Measurements from ENCODE around the gene NFKBIB. TPM values are rescaled to one million over a fixed set of nuclear protein-coding genes. Genes with fewer than 3 reads are reported as not detected.
"Not testable (repeated sequence)": the region's sequence is repeated elsewhere in the genome, so short reads cannot be mapped to it uniquely, and the experiment has no call there.

NFKBIB gene
- total RNA-seq, 1 experiment from 2014 or later = 13.5 TPM

DNA sequence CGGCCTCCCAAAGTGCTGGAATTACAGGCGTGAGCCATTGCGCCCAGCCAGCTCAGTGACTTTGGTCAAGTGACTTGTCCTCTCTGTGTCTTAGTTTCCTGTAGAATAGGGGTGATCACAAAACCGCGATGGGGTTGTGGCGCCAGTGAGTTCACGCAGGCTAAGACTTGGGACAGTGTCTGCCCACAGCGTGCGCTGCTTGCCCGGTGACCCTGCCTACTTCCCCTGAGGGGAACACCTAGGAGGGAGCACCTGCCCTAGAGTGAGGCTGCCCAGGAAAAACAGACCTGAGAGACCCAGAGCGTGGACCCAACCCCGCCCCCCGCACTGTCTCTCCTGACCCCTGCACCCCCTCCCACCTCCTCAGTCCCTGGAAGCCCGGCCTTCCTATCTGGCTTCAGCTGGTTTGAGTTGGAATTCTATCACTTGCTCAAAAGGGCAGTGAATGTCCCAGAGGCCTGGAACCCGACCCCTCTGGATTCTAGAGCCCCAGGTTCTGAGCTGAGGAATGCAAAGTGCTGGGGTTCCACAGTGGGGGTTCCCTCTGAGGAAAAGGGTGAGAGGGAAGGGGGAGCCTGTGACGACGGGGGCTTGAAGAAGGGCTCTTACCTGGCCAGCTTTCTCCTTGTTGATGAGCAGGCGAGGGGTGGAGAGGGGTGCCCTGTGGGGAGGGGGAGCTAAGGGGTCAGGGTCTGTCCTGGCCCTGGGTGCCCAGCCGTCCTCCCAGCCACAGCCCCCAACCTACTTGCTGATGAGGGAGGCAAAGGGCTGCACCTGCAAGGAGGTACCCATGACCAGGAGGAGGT, 19.5 kb upstream of the NFKBIB start:
- H3K27ac ChIP-seq (ENCODE audit: low read length) = no peak overlapping the region
- no peak for DNase-seq
- H3K9ac ChIP-seq (ENCODE audit: low read length) = no peak overlapping the region
- H3K79me2 ChIP-seq (ENCODE audit: low read length) = peaks cover 22% of the 10 kb centered on the region
- H3K4me2 ChIP-seq (ENCODE audit: low read depth, low read length, poor library complexity, severe bottlenecking) = no peak overlapping the region
- no peaks in the 10 kb centered on the region for H3K9me3 ChIP-seq (ENCODE audit: low read length)
- H3K27me3 ChIP-seq (ENCODE audit: low read length) = no peaks in the 10 kb centered on the region
- H2AFZ ChIP-seq (ENCODE audit: low read length) = no peak overlapping the region
- no peaks in the 10 kb centered on the region for H3K36me3 ChIP-seq (ENCODE audit: insufficient read depth, low read length)
- H3K4me1 ChIP-seq (ENCODE audit: low read length) = peaks cover 24% of the 10 kb centered on the region
- H3K9me2 ChIP-seq (replicated peaks; ENCODE audit: insufficient read depth, low read length) = no peaks in the 10 kb centered on the region
- no peaks in the 10 kb centered on the region for H4K20me1 ChIP-seq (ENCODE audit: insufficient read depth, low read depth, low read length)
- no peak overlapping the region for H3K4me3 ChIP-seq (ENCODE audit: low read length)

GRCh38 chr19:38880882-38881609, 18.7 kb upstream of the NFKBIB start:
- Histone ChIP-seq H3K9ac (ENCODE audit: low read length) (no peak overlapping the region), H3K27ac (ENCODE audit: low read length) (no peak overlapping the region), H3K27me3 (ENCODE audit: low read length) (no peaks in the 10 kb centered on the region), H3K9me3 (ENCODE audit: low read length) (no peaks in the 10 kb centered on the region), H4K20me1 (ENCODE audit: insufficient read depth, low read depth, low read length) (no peaks in the 10 kb centered on the region), H3K9me2 (replicated peaks; ENCODE audit: insufficient read depth, low read length) (no peaks in the 10 kb centered on the region), H3K4me2 (ENCODE audit: low read depth, low read length, poor library complexity, severe bottlenecking) (no peak overlapping the region), H3K4me1 (ENCODE audit: low read length) (peaks cover 24% of the 10 kb centered on the region), H2AFZ (ENCODE audit: low read length) (no peak overlapping the region), H3K4me3 (ENCODE audit: low read length) (no peak overlapping the region), H3K36me3 (ENCODE audit: insufficient read depth, low read length) (no peaks in the 10 kb centered on the region), H3K79me2 (ENCODE audit: low read length) (peaks cover 20% of the 10 kb centered on the region)
- no peak for DNase-seq

- DNase-seq = no peak
- Histone ChIP-seq H4K20me1 (ENCODE audit: insufficient read depth, low read depth, low read length) (no peaks in the 10 kb centered on the region), H3K4me1 (ENCODE audit: low read length) (peaks cover 9% of the 10 kb centered on the region), H3K36me3 (ENCODE audit: insufficient read depth, low read length) (no peaks in the 10 kb centered on the region), H3K9ac (ENCODE audit: low read length) (no peak overlapping the region), H3K79me2 (ENCODE audit: low read length) (no peaks in the 10 kb centered on the region), H3K27me3 (ENCODE audit: low read length) (no peaks in the 10 kb centered on the region), H3K9me3 (ENCODE audit: low read length) (no peaks in the 10 kb centered on the region), H3K27ac (ENCODE audit: low read length) (no peak overlapping the region), H3K4me2 (ENCODE audit: low read depth, low read length, poor library complexity, severe bottlenecking) (no peak overlapping the region), H3K9me2 (replicated peaks; ENCODE audit: insufficient read depth, low read length) (no peaks in the 10 kb centered on the region), H3K4me3 (ENCODE audit: low read length) (no peak overlapping the region), H2AFZ (ENCODE audit: low read length) (no peak overlapping the region)
Measured at GRCh38 chr19:38883286-38883685, 16.5 kb upstream of the NFKBIB start.

- not testable (repeated sequence) for H2AFZ ChIP-seq (ENCODE audit: low read length); H3K27ac ChIP-seq (ENCODE audit: low read length); H3K27me3 ChIP-seq (ENCODE audit: low read length); H3K4me2 ChIP-seq (ENCODE audit: low read depth, low read length, poor library complexity, severe bottlenecking); H3K9me3 ChIP-seq (ENCODE audit: low read length); H3K79me2 ChIP-seq (ENCODE audit: low read length); H3K9me2 ChIP-seq (replicated peaks; ENCODE audit: insufficient read depth, low read length); H3K36me3 ChIP-seq (ENCODE audit: insufficient read depth, low read length); H3K9ac ChIP-seq (ENCODE audit: low read length); H3K4me3 ChIP-seq (ENCODE audit: low read length); H4K20me1 ChIP-seq (ENCODE audit: insufficient read depth, low read depth, low read length); H3K4me1 ChIP-seq (ENCODE audit: low read length); DNase-seq
Measured at GRCh38 chr19:38884691-38885090, 15.1 kb upstream of the NFKBIB start.

DNA sequence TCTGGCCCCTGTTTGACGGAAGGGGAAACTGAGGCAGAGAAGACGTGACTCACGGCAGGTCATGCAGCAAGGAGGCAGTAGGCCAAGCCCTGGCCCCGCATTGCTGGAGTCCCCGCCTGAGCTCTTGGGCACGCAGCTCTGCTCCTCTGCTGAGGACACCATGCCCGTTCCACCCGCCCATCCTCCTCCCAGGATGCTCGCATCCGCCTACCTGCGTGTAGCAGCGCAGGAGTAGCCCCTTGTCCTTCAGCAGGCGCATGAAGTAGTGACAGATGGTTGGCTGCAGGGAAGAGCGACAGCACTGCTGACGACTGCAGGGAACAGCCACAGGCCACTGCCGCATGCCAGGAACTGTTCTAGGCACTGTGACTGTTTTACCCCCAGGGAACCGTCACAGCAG, 10.9 kb upstream of the NFKBIB start:
- Histone ChIP-seq H3K4me1 (ENCODE audit: low read length) (no peaks in the 10 kb centered on the region), H2AFZ (ENCODE audit: low read length) (no peak overlapping the region), H3K36me3 (ENCODE audit: insufficient read depth, low read length) (no peaks in the 10 kb centered on the region), H3K27ac (ENCODE audit: low read length) (no peak overlapping the region), H3K9me3 (ENCODE audit: low read length) (no peaks in the 10 kb centered on the region), H3K79me2 (ENCODE audit: low read length) (no peaks in the 10 kb centered on the region), H3K4me2 (ENCODE audit: low read depth, low read length, poor library complexity, severe bottlenecking) (no peak overlapping the region), H4K20me1 (ENCODE audit: insufficient read depth, low read depth, low read length) (no peaks in the 10 kb centered on the region), H3K4me3 (ENCODE audit: low read length) (no peak overlapping the region), H3K9ac (ENCODE audit: low read length) (no peak overlapping the region), H3K9me2 (replicated peaks; ENCODE audit: insufficient read depth, low read length) (no peaks in the 10 kb centered on the region), H3K27me3 (ENCODE audit: low read length) (no peaks in the 10 kb centered on the region)
- no peak for DNase-seq

GRCh38 chr19:38889803-38890202, 10.0 kb upstream of the NFKBIB start:
- Histone ChIP-seq H3K9ac (ENCODE audit: low read length) (no peak overlapping the region), H3K27me3 (ENCODE audit: low read length) (no peaks in the 10 kb centered on the region), H3K27ac (ENCODE audit: low read length) (no peak overlapping the region), H3K4me2 (ENCODE audit: low read depth, low read length, poor library complexity, severe bottlenecking) (no peak overlapping the region), H3K4me1 (ENCODE audit: low read length) (no peaks in the 10 kb centered on the region), H3K9me2 (replicated peaks; ENCODE audit: insufficient read depth, low read length) (no peaks in the 10 kb centered on the region), H3K4me3 (ENCODE audit: low read length) (no peak overlapping the region), H3K36me3 (ENCODE audit: insufficient read depth, low read length) (no peaks in the 10 kb centered on the region), H4K20me1 (ENCODE audit: insufficient read depth, low read depth, low read length) (no peaks in the 10 kb centered on the region), H3K79me2 (ENCODE audit: low read length) (no peaks in the 10 kb centered on the region), H2AFZ (ENCODE audit: low read length) (no peak overlapping the region), H3K9me3 (ENCODE audit: low read length) (no peaks in the 10 kb centered on the region)
- no peak for DNase-seq

- no peaks in the 10 kb centered on the region for H3K79me2 ChIP-seq (ENCODE audit: low read length)
- H2AFZ ChIP-seq (ENCODE audit: low read length) = no peak overlapping the region
- H3K4me3 ChIP-seq (ENCODE audit: low read length) = no peak overlapping the region
- H4K20me1 ChIP-seq (ENCODE audit: insufficient read depth, low read depth, low read length) = no peaks in the 10 kb centered on the region
- H3K4me1 ChIP-seq (ENCODE audit: low read length) = no peaks in the 10 kb centered on the region
- no peaks in the 10 kb centered on the region for H3K36me3 ChIP-seq (ENCODE audit: insufficient read depth, low read length)
- H3K27ac ChIP-seq (ENCODE audit: low read length) = no peak overlapping the region
- no peak overlapping the region for H3K4me2 ChIP-seq (ENCODE audit: low read depth, low read length, poor library complexity, severe bottlenecking)
- no peak overlapping the region for H3K9ac ChIP-seq (ENCODE audit: low read length)
- DNase-seq = no peak
- no peaks in the 10 kb centered on the region for H3K9me2 ChIP-seq (replicated peaks; ENCODE audit: insufficient read depth, low read length)
- H3K27me3 ChIP-seq (ENCODE audit: low read length) = no peaks in the 10 kb centered on the region
- no peaks in the 10 kb centered on the region for H3K9me3 ChIP-seq (ENCODE audit: low read length)
Measured at GRCh38 chr19:38890686-38891085, 9.1 kb upstream of the NFKBIB start.

GRCh38 chr19:38891771-38892170, 8.0 kb upstream of the NFKBIB start:
- Histone ChIP-seq H3K9me2 (replicated peaks; ENCODE audit: insufficient read depth, low read length) (no peaks in the 10 kb centered on the region), H3K27ac (ENCODE audit: low read length) (no peak overlapping the region), H4K20me1 (ENCODE audit: insufficient read depth, low read depth, low read length) (no peaks in the 10 kb centered on the region), H3K4me2 (ENCODE audit: low read depth, low read length, poor library complexity, severe bottlenecking) (no peak overlapping the region), H2AFZ (ENCODE audit: low read length) (no peak overlapping the region), H3K4me1 (ENCODE audit: low read length) (no peaks in the 10 kb centered on the region), H3K4me3 (ENCODE audit: low read length) (no peak overlapping the region), H3K9me3 (ENCODE audit: low read length) (no peaks in the 10 kb centered on the region), H3K9ac (ENCODE audit: low read length) (no peak overlapping the region), H3K27me3 (ENCODE audit: low read length) (no peaks in the 10 kb centered on the region), H3K36me3 (ENCODE audit: insufficient read depth, low read length) (no peaks in the 10 kb centered on the region), H3K79me2 (ENCODE audit: low read length) (no peaks in the 10 kb centered on the region)
- DNase-seq = no peak
